ENCODE results near the gene TRAPPC13. TPM values are rescaled to one million over a fixed set of nuclear protein-coding genes. Genes with fewer than 3 reads are reported as not detected.

The TRAPPC13 gene
- total and polyA plus RNA-seq, 2 of the 13 experiments (the other 11 are each of a cell fraction or from before 2014, with no cell fraction given): 8.4 to 19.6 TPM

- Histone ChIP-seq H2AFZ (ENCODE audit: low read length) (no peak overlapping the region), H3K4me1 (ENCODE audit: insufficient read depth, low read length) (no peaks in the 10 kb centered on the region), H3K9me3 (ENCODE audit: low read length) (no peaks in the 10 kb centered on the region), H3K9ac (ENCODE audit: insufficient read depth, low read depth, low read length) (no peak overlapping the region), H4K20me1 (ENCODE audit: insufficient read depth, low read length) (no peaks in the 10 kb centered on the region), H3K27me3 (ENCODE audit: control insufficient read depth in 1 of 2, insufficient read depth in 2 of 2, low read length in 2 of 2) (no peaks in the 10 kb centered on the region), H3K36me3 (replicated peaks in 1 of 2; ENCODE audit: control insufficient read depth in 1 of 2, insufficient read depth in 2 of 2, low read length in 2 of 2) (peaks cover 3 to 18% of the 10 kb centered on the region in 2 experiments; a peak in 3 of 5 replicates), H3K27ac (ENCODE audit: extremely low read length, insufficient read depth, low read length) (no peak overlapping the region), H3K4me2 (ENCODE audit: low read depth, low read length) (no peak overlapping the region), H3K4me3 (replicated peaks in 1 of 3; ENCODE audit: insufficient read depth in 1 of 3, low read depth in 2 of 3, low read length in 3 of 3) (no peak overlapping the region), H3K79me2 (ENCODE audit: insufficient read depth, low read length) (no peaks in the 10 kb centered on the region)
- ATAC-seq (no peak), DNase-seq (ENCODE audit: low spot score) (no peak), FAIRE-seq (no peak)
- intact Hi-C loops (cut with micrococcal nuclease; ENCODE audit: unreplicated experiment) (no loop called here), in situ Hi-C loops (cut with HindIII; ENCODE audit: extremely low pct_ligation_motif_present, low pct_unique_long_range_greater_than_20kb) (no loop called here)
- POLR2A ChIA-PET: no interaction called here
- no peak for TF ChIP-seq ZNF44 (CRISPR knock-in tag; IDR thresholded peaks at IDR 0.05)
- no peak for TF ChIP-seq CEBPB (IDR thresholded peaks at IDR 0.05; ENCODE audit: borderline replicate concordance, low read depth, low read length)
- TF ChIP-seq HDAC6 (IDR thresholded peaks at IDR 0.05; ENCODE audit: low read depth, low read length): no peak
- no peak for TF ChIP-seq PAWR (CRISPR knock-in tag; IDR thresholded peaks at IDR 0.05; ENCODE audit: borderline replicate concordance)
- TF ChIP-seq ZNF776 (CRISPR knock-in tag; IDR thresholded peaks at IDR 0.05): no peak
- no peak for TF ChIP-seq MYC (CRISPR knock-in tag; IDR thresholded peaks at IDR 0.05; ENCODE audit: borderline replicate concordance)
- no peak for TF ChIP-seq ELK4 (CRISPR knock-in tag; IDR thresholded peaks at IDR 0.05; ENCODE audit: borderline replicate concordance)
- no TSS peak for BruUV-seq (replicated peaks)
- 98% methylated on average over 2 of the region's 2 CpGs for WGBS (ENCODE audit: low lambda C conversion rate)
- CTCF ChIA-PET (ENCODE audit: low intra/inter-chr PET ratio, low total read pairs): no interaction called here
These were observed 68.3 kb downstream of the TRAPPC13 start for GRCh38 chr5:65693121-65693520.

GRCh38 chr5:65695162-65695755 lies 70.4 kb downstream of the TRAPPC13 start:
- H3K36me3 ChIP-seq (replicated peaks in 1 of 2; ENCODE audit: control insufficient read depth in 1 of 2, insufficient read depth in 2 of 2, low read length in 2 of 2): peaks cover 3 to 20% of the 10 kb centered on the region in 2 experiments; a peak in 3 of 5 replicates
- H4K20me1 ChIP-seq (ENCODE audit: insufficient read depth, low read length): no peaks in the 10 kb centered on the region
- no peak overlapping the region for H3K9ac ChIP-seq (ENCODE audit: insufficient read depth, low read depth, low read length)
- BruUV-seq (replicated peaks): no TSS peak
- in situ Hi-C loops (cut with HindIII; ENCODE audit: extremely low pct_ligation_motif_present, low pct_unique_long_range_greater_than_20kb): no loop called here
- H3K4me2 ChIP-seq (ENCODE audit: low read depth, low read length): no peak overlapping the region
- ChIA-PET CTCF (ENCODE audit: low intra/inter-chr PET ratio, low total read pairs) (no interaction called here), POLR2A (no interaction called here)
- intact Hi-C loops (cut with micrococcal nuclease; ENCODE audit: unreplicated experiment): no loop called here
- H3K4me1 ChIP-seq (ENCODE audit: insufficient read depth, low read length): no peaks in the 10 kb centered on the region
- no peak overlapping the region for H2AFZ ChIP-seq (ENCODE audit: low read length)
- no peaks in the 10 kb centered on the region for H3K27me3 ChIP-seq (ENCODE audit: control insufficient read depth in 1 of 2, insufficient read depth in 2 of 2, low read length in 2 of 2)
- H3K27ac ChIP-seq (ENCODE audit: extremely low read length, insufficient read depth, low read length): no peak overlapping the region
- ATAC-seq (no peak), FAIRE-seq (no peak), DNase-seq (ENCODE audit: low spot score) (no peak)
- no peaks in the 10 kb centered on the region for H3K79me2 ChIP-seq (ENCODE audit: insufficient read depth, low read length)
- no peak overlapping the region for H3K4me3 ChIP-seq (replicated peaks in 1 of 3; ENCODE audit: insufficient read depth in 1 of 3, low read depth in 2 of 3, low read length in 3 of 3)
- no peak for TF ChIP-seq CSRNP1 (CRISPR knock-in tag; IDR thresholded peaks at IDR 0.05)
- no peaks in the 10 kb centered on the region for H3K9me3 ChIP-seq (ENCODE audit: low read length)
- 94% methylated on average over 4 of the region's 4 CpGs for WGBS (ENCODE audit: low lambda C conversion rate)
